ENCODE results near the gene GRIN2D. TPM values are rescaled to one million over a fixed set of nuclear protein-coding genes. Genes with fewer than 3 reads are reported as not detected.

The GRIN2D gene
- total RNA-seq, 2 donors from 2014 or later = 0.73 to 1.8 TPM

DNA sequence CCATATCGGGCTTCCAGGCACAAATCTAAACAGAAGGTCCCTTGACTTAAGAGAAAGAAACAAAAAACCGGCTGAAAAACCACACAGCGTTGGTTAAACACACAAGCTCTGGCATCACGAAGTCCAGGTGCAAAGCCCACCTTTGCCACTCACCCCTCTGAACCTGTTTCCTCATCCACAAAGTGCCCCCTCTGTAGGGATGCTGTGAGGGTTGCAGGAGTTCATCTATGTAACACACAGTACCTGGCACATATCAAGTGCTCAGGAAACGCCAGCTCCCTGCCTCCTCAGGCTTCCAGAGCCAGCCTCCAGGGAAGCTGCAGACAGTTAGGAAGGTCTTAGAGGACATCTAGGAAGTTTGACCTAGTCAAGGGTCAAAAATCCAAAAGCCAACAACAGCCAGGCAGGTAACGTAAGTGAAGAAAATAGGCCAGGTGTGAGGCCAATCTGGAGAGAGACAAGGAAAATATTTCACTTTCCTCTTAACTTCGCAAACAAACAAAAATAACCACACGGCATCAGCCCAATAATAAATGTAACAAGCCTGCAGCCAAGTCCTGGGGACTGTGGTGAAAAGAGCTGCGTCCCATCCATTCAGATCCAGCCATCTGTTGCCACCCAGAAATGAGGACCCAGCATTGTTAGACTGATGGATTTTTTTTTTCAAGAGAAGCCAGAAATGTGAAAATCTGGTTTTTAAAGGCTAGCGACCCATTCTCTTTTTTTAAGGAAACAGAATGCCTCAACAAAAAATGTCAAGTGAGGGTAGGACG, 12.1 kb upstream of the GRIN2D start:
- TF ChIP-seq, protein P1, sequence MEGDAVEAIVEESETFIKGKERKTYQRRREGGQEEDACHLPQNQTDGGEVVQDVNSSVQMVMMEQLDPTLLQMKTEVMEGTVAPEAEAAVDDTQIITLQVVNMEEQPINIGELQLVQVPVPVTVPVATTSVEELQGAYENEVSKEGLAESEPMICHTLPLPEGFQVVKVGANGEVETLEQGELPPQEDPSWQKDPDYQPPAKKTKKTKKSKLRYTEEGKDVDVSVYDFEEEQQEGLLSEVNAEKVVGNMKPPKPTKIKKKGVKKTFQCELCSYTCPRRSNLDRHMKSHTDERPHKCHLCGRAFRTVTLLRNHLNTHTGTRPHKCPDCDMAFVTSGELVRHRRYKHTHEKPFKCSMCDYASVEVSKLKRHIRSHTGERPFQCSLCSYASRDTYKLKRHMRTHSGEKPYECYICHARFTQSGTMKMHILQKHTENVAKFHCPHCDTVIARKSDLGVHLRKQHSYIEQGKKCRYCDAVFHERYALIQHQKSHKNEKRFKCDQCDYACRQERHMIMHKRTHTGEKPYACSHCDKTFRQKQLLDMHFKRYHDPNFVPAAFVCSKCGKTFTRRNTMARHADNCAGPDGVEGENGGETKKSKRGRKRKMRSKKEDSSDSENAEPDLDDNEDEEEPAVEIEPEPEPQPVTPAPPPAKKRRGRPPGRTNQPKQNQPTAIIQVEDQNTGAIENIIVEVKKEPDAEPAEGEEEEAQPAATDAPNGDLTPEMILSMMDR (IDR thresholded peaks at IDR 0.05) = no peak
- TF ChIP-seq POLR2AphosphoS5 (IDR thresholded peaks at IDR 0.05) = no peak
- TF ChIP-seq POLR2A (IDR thresholded peaks at IDR 0.05) = no peak
- no peak overlapping the region for H3K27ac ChIP-seq
- H3K4me3 ChIP-seq = no peak overlapping the region
- intact Hi-C loops (cut with DNase I) = no loop called here
- no peak for DNase-seq (ENCODE audit: low spot score)
- H3K4me1 ChIP-seq (replicated peaks) = no peaks in the 10 kb centered on the region
- H3K36me3 ChIP-seq = peaks cover 4 to 21% of the 10 kb centered on the region in 2 donors
- 81% methylated on average over 11 of the region's 11 CpGs for WGBS
- H3K9me3 ChIP-seq = no peaks in the 10 kb centered on the region
- H3K27me3 ChIP-seq (replicated peaks; ENCODE audit: insufficient read depth) = no peaks in the 10 kb centered on the region

DNA sequence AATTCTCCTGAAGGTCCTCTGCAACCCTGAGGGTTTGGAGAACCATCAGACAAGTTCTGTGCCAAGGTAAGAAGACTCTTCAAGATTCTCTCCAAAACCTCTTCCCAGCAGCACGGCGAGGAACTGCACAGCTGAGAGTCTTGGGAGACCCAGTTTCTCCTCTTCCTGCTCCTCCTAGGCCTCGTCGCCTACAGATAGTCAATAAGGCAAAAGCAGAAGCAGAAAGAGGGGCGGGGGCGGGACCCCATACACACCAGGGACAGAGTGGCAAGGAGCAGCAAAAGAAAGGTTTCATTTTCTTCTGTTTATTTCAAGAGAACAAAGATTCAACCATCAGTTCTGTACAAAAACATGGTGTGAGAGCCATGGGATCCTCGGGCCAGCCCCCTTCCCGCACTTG, 11.2 kb upstream of the GRIN2D start:
- Histone ChIP-seq H3K4me3 (no peak overlapping the region), H3K27me3 (replicated peaks; ENCODE audit: insufficient read depth) (no peaks in the 10 kb centered on the region), H3K27ac (no peak overlapping the region), H3K36me3 (peaks cover 7 to 21% of the 10 kb centered on the region in 2 donors), H3K9me3 (no peaks in the 10 kb centered on the region), H3K4me1 (replicated peaks) (no peaks in the 10 kb centered on the region)
- 87% methylated on average over 8 of the region's 8 CpGs for WGBS
- TF ChIP-seq POLR2A (IDR thresholded peaks at IDR 0.05) (no peak), POLR2AphosphoS5 (IDR thresholded peaks at IDR 0.05) (no peak)
- TF ChIP-seq, protein P1 (IDR thresholded peaks at IDR 0.05) = no peak
- intact Hi-C loops (cut with DNase I) = no loop called here
- DNase-seq (ENCODE audit: low spot score) = no peak

DNA sequence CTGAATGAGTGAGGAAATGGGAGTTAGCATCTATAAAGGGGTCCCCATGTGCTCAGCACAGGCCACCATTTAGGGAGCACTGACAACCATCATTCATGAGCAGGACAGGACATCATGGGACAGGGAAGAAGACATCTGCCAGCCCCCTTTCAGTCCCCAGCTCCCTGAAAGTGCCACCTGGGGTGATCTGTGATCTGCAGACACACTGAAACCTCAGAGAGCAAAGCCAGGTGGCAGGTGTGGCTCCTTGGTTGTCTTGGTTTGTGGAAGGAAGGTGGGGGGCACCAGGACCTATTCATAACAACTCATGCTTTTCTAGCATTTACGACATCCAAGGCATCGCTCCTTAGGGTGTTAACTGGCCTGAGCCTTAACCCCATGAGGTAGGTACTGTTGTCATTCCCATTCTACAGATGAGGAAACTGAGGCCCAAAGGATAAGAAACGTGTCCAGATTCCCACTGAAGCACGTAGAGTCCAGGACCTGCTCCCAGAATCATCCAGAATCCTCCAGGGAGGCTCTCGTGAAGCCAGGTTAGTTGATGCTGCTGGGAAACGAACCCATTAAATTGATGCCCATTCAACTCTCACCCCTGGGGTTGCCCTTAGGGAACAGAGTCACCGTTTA, 7.9 kb upstream of the GRIN2D start:
- TF ChIP-seq, protein P1 (IDR thresholded peaks at IDR 0.05) = no peak
- no peak for TF ChIP-seq POLR2AphosphoS5 (IDR thresholded peaks at IDR 0.05)
- no peak for TF ChIP-seq POLR2A (IDR thresholded peaks at IDR 0.05)
- intact Hi-C loops (cut with DNase I) = no loop called here
- WGBS = 94% methylated on average over 7 of the region's 7 CpGs
- Histone ChIP-seq H3K36me3 (peaks cover 7 to 21% of the 10 kb centered on the region in 2 donors), H3K9me3 (no peaks in the 10 kb centered on the region), H3K27me3 (replicated peaks; ENCODE audit: insufficient read depth) (no peaks in the 10 kb centered on the region), H3K4me1 (replicated peaks) (no peaks in the 10 kb centered on the region), H3K4me3 (no peak overlapping the region), H3K27ac (no peak overlapping the region)
- DNase-seq (ENCODE audit: low spot score) = no peak

DNA sequence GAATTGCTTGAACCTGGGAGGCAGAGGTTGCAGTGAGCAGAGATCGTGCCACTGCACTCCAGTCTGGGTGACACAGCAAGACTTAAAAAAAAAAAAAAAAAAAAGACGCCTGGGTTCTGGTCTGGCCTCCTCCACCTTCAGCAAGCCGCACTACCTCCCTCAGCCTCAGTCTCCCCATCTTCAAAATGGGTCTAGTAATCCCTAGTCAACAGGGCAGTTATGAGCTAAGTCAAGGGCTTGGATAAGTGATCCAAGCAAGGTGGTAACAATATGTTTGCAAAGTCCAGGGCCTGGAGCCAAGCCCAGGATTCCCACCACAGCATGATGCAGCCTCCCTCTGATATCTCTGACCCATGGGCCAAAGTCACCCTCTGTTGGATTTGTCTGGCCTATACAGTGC, 6.5 kb upstream of the GRIN2D start:
- Histone ChIP-seq H3K9me3 (no peaks in the 10 kb centered on the region), H3K4me3 (no peak overlapping the region), H3K27ac (no peak overlapping the region), H3K4me1 (replicated peaks) (no peaks in the 10 kb centered on the region), H3K36me3 (peaks cover 7 to 21% of the 10 kb centered on the region in 2 donors), H3K27me3 (replicated peaks; ENCODE audit: insufficient read depth) (no peaks in the 10 kb centered on the region)
- no peak for DNase-seq (ENCODE audit: low spot score)
- intact Hi-C loops (cut with DNase I) = no loop called here
- TF ChIP-seq POLR2AphosphoS5 (IDR thresholded peaks at IDR 0.05) = no peak
- TF ChIP-seq, protein P1 (IDR thresholded peaks at IDR 0.05) = no peak
- TF ChIP-seq POLR2A (IDR thresholded peaks at IDR 0.05) = no peak
- WGBS = 91% methylated on average over 3 of the region's 3 CpGs
